ENCODE results near the gene CLK3. TPM values are rescaled to one million over a fixed set of nuclear protein-coding genes. Genes with fewer than 3 reads are reported as not detected.
"Not testable (repeated sequence)": the region's sequence is repeated elsewhere in the genome, so short reads cannot be mapped to it uniquely, and the experiment has no call there.

Gene CLK3
- total RNA-seq, 1 donor from 2014 or later = 53.1 TPM

DNA sequence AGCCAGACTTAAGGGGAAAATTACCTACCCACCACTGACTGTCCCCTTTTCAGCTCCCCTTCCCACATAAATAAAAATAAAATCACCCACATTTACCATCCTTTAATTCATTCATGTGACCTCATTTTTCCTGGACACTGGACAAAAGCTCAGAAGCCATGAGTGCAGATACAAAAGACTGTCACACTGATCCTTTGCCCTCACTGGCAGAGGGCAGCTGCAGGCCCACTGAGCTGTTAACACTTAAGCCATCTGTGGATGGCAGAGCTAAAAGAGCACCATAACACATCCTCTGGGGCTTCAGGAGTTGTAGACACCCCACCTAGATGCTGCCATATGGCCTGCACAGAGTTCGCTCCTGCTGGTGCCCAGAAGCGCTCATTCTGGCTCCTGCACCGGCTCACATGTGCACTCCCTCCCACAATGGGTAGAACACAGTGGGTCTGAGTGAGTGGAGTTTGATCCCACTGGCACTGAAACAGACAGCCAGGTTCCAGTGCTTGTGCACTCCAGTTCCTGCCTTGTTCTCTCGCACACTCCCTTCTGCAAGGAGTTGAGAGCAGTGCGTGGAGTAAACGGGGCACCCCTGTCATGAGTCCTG, 41.4 kb downstream of the CLK3 start:
- intact Hi-C loops (cut with micrococcal nuclease) = no loop called here
- H3K27ac ChIP-seq (replicated peaks) = no peak overlapping the region
- no peak for DNase-seq

DNA sequence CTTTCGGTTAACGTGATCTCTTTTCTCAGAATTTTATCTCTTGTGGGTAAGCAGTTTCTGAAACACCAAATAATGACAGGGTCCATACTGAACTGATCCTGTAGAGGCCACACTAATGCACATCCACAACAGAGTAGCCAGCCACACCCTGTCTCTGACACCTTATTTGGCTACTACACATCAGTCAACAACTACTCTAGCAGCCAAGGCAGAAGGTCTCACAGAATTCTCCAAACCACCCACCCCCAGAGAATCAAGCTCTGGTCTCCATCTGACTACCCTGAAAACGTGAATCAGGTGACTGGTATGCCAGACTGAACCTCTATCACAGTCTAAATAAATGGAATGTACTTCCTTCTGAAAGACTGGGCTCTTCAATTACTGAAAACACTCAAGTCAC, 42.2 kb downstream of the CLK3 start:
- H3K4me1 ChIP-seq = peaks cover 55% of the 10 kb centered on the region
- no peaks in the 10 kb centered on the region for H3K36me3 ChIP-seq
- no peaks in the 10 kb centered on the region for H3K27me3 ChIP-seq (ENCODE audit: low read depth)
- TF ChIP-seq, protein P1, sequence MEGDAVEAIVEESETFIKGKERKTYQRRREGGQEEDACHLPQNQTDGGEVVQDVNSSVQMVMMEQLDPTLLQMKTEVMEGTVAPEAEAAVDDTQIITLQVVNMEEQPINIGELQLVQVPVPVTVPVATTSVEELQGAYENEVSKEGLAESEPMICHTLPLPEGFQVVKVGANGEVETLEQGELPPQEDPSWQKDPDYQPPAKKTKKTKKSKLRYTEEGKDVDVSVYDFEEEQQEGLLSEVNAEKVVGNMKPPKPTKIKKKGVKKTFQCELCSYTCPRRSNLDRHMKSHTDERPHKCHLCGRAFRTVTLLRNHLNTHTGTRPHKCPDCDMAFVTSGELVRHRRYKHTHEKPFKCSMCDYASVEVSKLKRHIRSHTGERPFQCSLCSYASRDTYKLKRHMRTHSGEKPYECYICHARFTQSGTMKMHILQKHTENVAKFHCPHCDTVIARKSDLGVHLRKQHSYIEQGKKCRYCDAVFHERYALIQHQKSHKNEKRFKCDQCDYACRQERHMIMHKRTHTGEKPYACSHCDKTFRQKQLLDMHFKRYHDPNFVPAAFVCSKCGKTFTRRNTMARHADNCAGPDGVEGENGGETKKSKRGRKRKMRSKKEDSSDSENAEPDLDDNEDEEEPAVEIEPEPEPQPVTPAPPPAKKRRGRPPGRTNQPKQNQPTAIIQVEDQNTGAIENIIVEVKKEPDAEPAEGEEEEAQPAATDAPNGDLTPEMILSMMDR (IDR thresholded peaks at IDR 0.05; ENCODE audit: borderline replicate concordance) = no peak
- intact Hi-C loops (cut with micrococcal nuclease) = no loop called here
- H3K9me3 ChIP-seq (replicated peaks) = no peaks in the 10 kb centered on the region
- no peak overlapping the region for H3K27ac ChIP-seq (replicated peaks)
- no peak for DNase-seq
- no peak overlapping the region for H3K4me3 ChIP-seq

More for the DNA sequence above, 41.4 kb downstream of the CLK3 start:
- H3K4me1 ChIP-seq = peaks cover 55% of the 10 kb centered on the region
- H3K4me3 ChIP-seq = no peak overlapping the region
- no peaks in the 10 kb centered on the region for H3K27me3 ChIP-seq (ENCODE audit: low read depth)
- no peaks in the 10 kb centered on the region for H3K9me3 ChIP-seq (replicated peaks)
- TF ChIP-seq, protein P1 (IDR thresholded peaks at IDR 0.05; ENCODE audit: borderline replicate concordance) = no peak
- H3K36me3 ChIP-seq = no peaks in the 10 kb centered on the region

DNA sequence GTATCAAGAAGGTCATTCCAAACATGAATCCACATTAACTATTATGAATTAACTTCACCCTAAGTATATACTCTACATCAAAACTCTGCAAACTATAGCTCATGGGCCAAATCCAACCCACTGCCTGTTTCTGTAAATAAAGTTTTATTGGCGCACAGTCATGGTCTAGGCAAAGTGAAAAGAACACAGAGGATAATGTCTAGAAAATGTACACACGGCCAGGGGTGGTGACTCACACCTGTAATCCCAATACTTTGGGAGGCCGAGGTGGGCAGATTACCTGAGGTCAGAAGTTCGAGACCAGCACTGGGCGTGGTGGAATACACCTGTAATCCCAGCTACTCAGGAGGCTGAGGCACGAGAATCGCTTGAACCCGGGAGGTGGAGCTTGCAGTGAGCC, 45.6 kb downstream of the CLK3 start:
- H3K27me3 ChIP-seq (ENCODE audit: low read depth); H3K4me3 ChIP-seq; intact Hi-C loops (cut with micrococcal nuclease); H3K36me3 ChIP-seq; H3K9me3 ChIP-seq (replicated peaks); H3K27ac ChIP-seq (replicated peaks); DNase-seq: not testable (repeated sequence)
- H3K4me1 ChIP-seq = peaks cover 48% of the 10 kb centered on the region

DNA sequence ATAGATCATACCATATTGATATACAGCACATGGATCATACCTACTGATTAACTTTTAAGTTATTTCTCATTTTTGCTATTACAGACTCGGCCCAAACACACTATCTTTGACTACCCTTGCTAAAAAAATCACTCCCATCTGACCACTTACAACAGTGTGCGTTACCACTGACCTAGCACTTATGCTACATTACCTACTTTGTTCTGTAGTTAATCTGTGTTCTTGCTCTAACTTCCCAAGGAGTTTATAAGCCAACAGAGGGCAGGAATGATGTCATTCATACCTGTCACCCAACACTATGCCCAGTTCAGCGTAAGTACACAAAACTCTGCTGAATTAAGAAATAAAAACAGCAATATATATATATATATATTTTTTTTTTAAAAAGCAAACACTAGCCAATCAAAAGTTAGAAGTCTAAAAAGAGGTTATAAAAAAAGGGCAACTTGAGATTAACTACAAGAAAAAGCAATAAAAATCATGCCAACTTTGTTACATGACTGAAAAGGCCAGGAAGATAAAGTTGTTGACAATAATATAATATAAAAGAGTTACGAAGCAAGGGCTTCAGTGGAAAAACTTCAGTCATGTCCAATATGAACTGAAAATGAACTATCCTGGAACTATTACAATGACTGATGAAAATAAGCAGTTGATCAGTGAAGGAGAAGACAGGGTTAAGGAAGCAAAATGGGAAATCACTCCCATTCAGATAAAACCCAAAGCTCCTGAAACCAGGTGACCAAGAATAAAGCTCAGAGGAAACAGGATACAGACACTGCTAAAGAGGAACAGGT, 46.6 kb downstream of the CLK3 start:
- Histone ChIP-seq H3K4me1 (peaks cover 39% of the 10 kb centered on the region), H3K9me3 (replicated peaks) (no peaks in the 10 kb centered on the region), H3K27ac (replicated peaks) (peak overlapping the region; percentile 81), H3K36me3 (no peaks in the 10 kb centered on the region), H3K27me3 (ENCODE audit: low read depth) (no peaks in the 10 kb centered on the region), H3K4me3 (no peak overlapping the region)
- TF ChIP-seq, protein P1 (IDR thresholded peaks at IDR 0.05; ENCODE audit: borderline replicate concordance) = no peak
- intact Hi-C loops (cut with micrococcal nuclease) = no loop called here
- DNase-seq = no peak

DNA sequence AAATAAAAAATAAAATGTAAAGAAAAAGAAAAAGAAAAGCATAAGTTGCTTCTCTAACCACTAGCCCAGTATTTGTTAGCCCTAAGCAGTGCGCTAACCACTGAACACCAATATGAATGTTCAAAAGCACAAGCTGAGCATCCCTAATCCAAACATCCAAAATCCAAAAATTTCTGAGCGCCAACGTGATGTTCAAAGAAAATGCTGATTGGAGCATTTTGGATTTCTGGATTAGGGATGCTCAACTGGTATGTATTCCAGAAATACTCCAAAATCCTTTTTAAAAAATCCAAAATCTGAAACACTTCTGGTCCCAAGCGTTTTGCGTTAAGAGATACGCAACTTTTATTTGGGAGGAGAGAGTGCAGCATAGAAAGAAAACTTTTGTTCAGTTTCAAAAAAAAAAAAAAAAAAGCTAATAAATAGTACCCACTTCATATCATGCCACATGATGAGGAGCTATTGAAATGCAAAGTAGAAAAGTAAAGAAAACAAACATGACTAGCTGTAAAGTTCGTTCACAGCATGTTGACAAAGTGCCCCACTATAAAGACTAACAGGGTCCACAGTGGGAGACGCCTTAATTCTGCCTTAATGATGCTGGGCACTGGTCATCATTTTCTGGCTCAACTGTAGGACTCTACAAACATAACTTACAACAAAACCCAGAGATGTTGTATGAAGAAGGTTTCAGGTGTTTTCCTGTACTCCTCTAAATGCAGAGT, 47.8 kb downstream of the CLK3 start:
- TF ChIP-seq, protein P1 (IDR thresholded peaks at IDR 0.05; ENCODE audit: borderline replicate concordance) = no peak
- peak overlapping the region; percentile 81 for H3K27ac ChIP-seq (replicated peaks)
- no peaks in the 10 kb centered on the region for H3K9me3 ChIP-seq (replicated peaks)
- intact Hi-C loops (cut with micrococcal nuclease) = no loop called here
- no peak for DNase-seq
- peaks cover 11% of the 10 kb centered on the region for H3K36me3 ChIP-seq
- no peaks in the 10 kb centered on the region for H3K27me3 ChIP-seq (ENCODE audit: low read depth)
- peaks cover 31% of the 10 kb centered on the region for H3K4me1 ChIP-seq
- H3K4me3 ChIP-seq = no peak overlapping the region
